Activated CD4-positive, alpha-beta T cell treated with anti-CD3 and anti-CD28 coated beads, Interleukin-2, amount 50 U/mL, for 4 hours (primary cell): ENCODE measurements around the gene CHCHD1.
"Not testable (repeated sequence)": the region's sequence is repeated elsewhere in the genome, so short reads cannot be mapped to it uniquely, and the experiment has no call there.

Experiments
- DNase-seq, 2 experiments: peaks; one replicate each; pipeline ENCODE4 v3.0.0-alpha.2; 2020

The CHCHD1 gene

GRCh38 chr10:73769396-73769795, 12.5 kb upstream of the CHCHD1 start:
- DNase-seq = no peak

- DNase-seq = peak; percentile 61 to 64
Observed at GRCh38 chr10:73771722-73772280, 10.0 kb upstream of the CHCHD1 start.

- peak; percentile 69 to 77 for DNase-seq
Observed at GRCh38 chr10:73772281-73773151, 9.3 kb upstream of the CHCHD1 start.

GRCh38 chr10:73773152-73773879, 8.5 kb upstream of the CHCHD1 start:
- DNase-seq = no peak

GRCh38 chr10:73774637-73775036, 7.2 kb upstream of the CHCHD1 start:
- DNase-seq = no peak

- no peak for DNase-seq
Observed at GRCh38 chr10:73779018-73779417, 2.8 kb upstream of the CHCHD1 start.

GRCh38 chr10:73779539-73780197, 2.2 kb upstream of the CHCHD1 start:
- no peak for DNase-seq

- DNase-seq = no peak
Observed at GRCh38 chr10:73780301-73780700, 1.5 kb upstream of the CHCHD1 start.

GRCh38 chr10:73780966-73781365, 882 bp upstream of the CHCHD1 start:
- DNase-seq = no peak

GRCh38 chr10:73781548-73781878, 335 bp upstream of the CHCHD1 start:
- DNase-seq = no peak

- DNase-seq = no peak
Observed at GRCh38 chr10:73782749-73783085, 869 bp downstream of the CHCHD1 start.

- DNase-seq = peak; percentile 76
Observed at GRCh38 chr10:73785211-73785720, 3.4 kb downstream of the CHCHD1 start, which contains the start of gene ZSWIM8. Gene ZSWIM8, plus strand, starts transcription at chr10:73785606. Its CDS starts 273 bp downstream, at chr10:73785879.

- DNase-seq = peak; percentile 31 to 43
Observed at GRCh38 chr10:73785721-73786511, 4.1 kb downstream of the CHCHD1 start.

- no peak for DNase-seq
Observed at GRCh38 chr10:73786512-73786885, 4.7 kb downstream of the CHCHD1 start.

- DNase-seq = not testable (repeated sequence)
Observed at GRCh38 chr10:73787031-73787800, 5.4 kb downstream of the CHCHD1 start.

- DNase-seq = no peak
Observed at GRCh38 chr10:73788864-73789658, 7.2 kb downstream of the CHCHD1 start.

- no peak for DNase-seq
Observed at GRCh38 chr10:73789659-73790055, 7.8 kb downstream of the CHCHD1 start.

- no peak for DNase-seq
Observed at GRCh38 chr10:73790886-73791625, 9.2 kb downstream of the CHCHD1 start.

GRCh38 chr10:73791871-73792400, 10.1 kb downstream of the CHCHD1 start:
- no peak for DNase-seq

GRCh38 chr10:73793456-73793855, 11.6 kb downstream of the CHCHD1 start:
- no peak for DNase-seq
